IMR-90 (cell line): ENCODE data around the gene TRIO. TPM values are rescaled to one million over a fixed set of nuclear protein-coding genes. Genes with fewer than 3 reads are reported as not detected.

Experiments used
- ATAC-seq: fragments of 200-7000 bp; cut with Tn5 transposase; 2 replicates; pipeline ENCODE4 v1.9.1; 2020; ENCODE audit warnings: low read depth, mild to moderate bottlenecking, moderate library complexity
- BruUV-seq: library from RNA; stranded (reverse); fragments of 400-500 nt; replicated peaks from 2 replicates; lab custom pipeline; 2021; lab: Mats Ljungman, UMichigan
- CTCF ChIA-PET: fragments of 300-600 bp; formaldehyde crosslinking; extraction: SDS; loops from one replicate; lab custom pipeline; 2021; ENCODE audit warnings: antibody characterized with exemption; lab: Yijun Ruan, JAX
- POLR2A ChIA-PET: fragments of 300-600 bp; sonication (Branson Sonifier 250); formaldehyde crosslinking; loops from one replicate; lab custom pipeline; 2022; ENCODE audit warnings: antibody characterized with exemption; ENCODE audit not compliant: unreplicated experiment; lab: Charles Lee
- DNase-seq: peaks from one replicate; pipeline ENCODE4 v3.0.0; 2013
- H2AFZ ChIP-seq: replicated peaks from 2 replicates; pipeline ENCODE3; 2013; ENCODE audit warnings: low read length, mild to moderate bottlenecking; ENCODE audit not compliant: poor library complexity
- H2AK5ac ChIP-seq: 2 replicates; pipeline ENCODE4 v1.6.1; 2013; ENCODE audit warnings: low read depth, low read length, inconsistent platforms
- H2AK9ac ChIP-seq: replicated peaks from 2 replicates; pipeline ENCODE3; 2013; ENCODE audit warnings: mild to moderate bottlenecking, low read depth, low read length, moderate library complexity; ENCODE audit not compliant: poor library complexity
- H2BK120ac ChIP-seq: 2 replicates; pipeline ENCODE4 v1.6.1; 2013; ENCODE audit warnings: low read depth, low read length, inconsistent platforms
- H2BK15ac ChIP-seq: 3 replicates; pipeline ENCODE4 v1.6.1; 2013; ENCODE audit warnings: low read depth, low read length, inconsistent platforms
- H2BK20ac ChIP-seq: 2 replicates; pipeline ENCODE4 v1.6.1; 2013; ENCODE audit warnings: low read depth, mild to moderate bottlenecking, inconsistent platforms, low read length, moderate library complexity
- H2BK5ac ChIP-seq: 2 replicates; pipeline ENCODE4 v1.6.1; 2013; ENCODE audit warnings: mild to moderate bottlenecking, low read depth, low read length, inconsistent platforms; ENCODE audit not compliant: poor library complexity, severe bottlenecking
- H3K14ac ChIP-seq: replicated peaks from 2 replicates; pipeline ENCODE4 v1.6.1; 2013; ENCODE audit warnings: low read depth, low read length, inconsistent platforms
- H3K18ac ChIP-seq: 2 replicates; pipeline ENCODE4 v1.6.1; 2013; ENCODE audit warnings: low read depth, low read length, control low read depth
- H3K23ac ChIP-seq: 2 replicates; pipeline ENCODE4 v1.6.1; 2013; ENCODE audit warnings: low read depth, low read length, inconsistent platforms
- H3K27ac ChIP-seq: 2 replicates; pipeline ENCODE4 v1.5.1; 2013; ENCODE audit warnings: mild to moderate bottlenecking, control low read depth, low read length; ENCODE audit not compliant: insufficient read depth
- H3K27me3 ChIP-seq: 2 replicates; pipeline ENCODE4 v1.6.1; 2013; ENCODE audit warnings: low read length; ENCODE audit not compliant: control insufficient read depth, insufficient read depth
- H3K36me3 ChIP-seq: 2 replicates; pipeline ENCODE4 v1.6.1; 2013; ENCODE audit warnings: low read length, mixed read lengths; ENCODE audit not compliant: control insufficient read depth, insufficient read depth
- H3K4ac ChIP-seq: 2 replicates; pipeline ENCODE4 v1.6.1; 2013; ENCODE audit warnings: low read depth, low read length, inconsistent platforms
- H3K4me1 ChIP-seq: 2 replicates; pipeline ENCODE4 v1.6.1; 2013; ENCODE audit warnings: low read length, mixed read lengths; ENCODE audit not compliant: control insufficient read depth, insufficient read depth
- H3K4me2 ChIP-seq: 2 replicates; pipeline ENCODE4 v1.6.1; 2013; ENCODE audit warnings: low read depth, mild to moderate bottlenecking, control low read depth, low read length, moderate library complexity
- H3K4me3 ChIP-seq: 2 replicates; pipeline ENCODE4 v1.5.1; 2013; ENCODE audit warnings: low read depth, mild to moderate bottlenecking, control low read depth, low read length, moderate library complexity; ENCODE audit not compliant: insufficient read depth
- H3K56ac ChIP-seq: 2 replicates; pipeline ENCODE4 v1.6.1; 2013; ENCODE audit warnings: low read length, inconsistent platforms; ENCODE audit not compliant: insufficient read depth; ENCODE audit errors: extremely low read depth
- H3K79me1 ChIP-seq, 2 experiments: 2 replicates each; pipeline ENCODE4 v1.6.1; 2013; ENCODE audit warnings: low read length in 2 of 2, inconsistent platforms in 1 of 2, low read depth in 1 of 2
- H3K9ac ChIP-seq: 2 replicates; pipeline ENCODE4 v1.6.1; 2013; ENCODE audit warnings: low read depth, low read length, control low read depth
- H3K9me1 ChIP-seq: 2 replicates; pipeline ENCODE4 v1.6.1; 2013; ENCODE audit warnings: low read length, inconsistent platforms; ENCODE audit not compliant: insufficient read depth
- H3K9me3 ChIP-seq: 2 replicates; pipeline ENCODE4 v1.6.1; 2013; ENCODE audit warnings: low read length; ENCODE audit not compliant: control insufficient read depth, insufficient read depth
- H4K20me1 ChIP-seq: 2 replicates; pipeline ENCODE4 v1.6.1; 2013; ENCODE audit warnings: low read length, inconsistent platforms; ENCODE audit not compliant: insufficient read depth
- H4K5ac ChIP-seq: 2 replicates; pipeline ENCODE4 v1.6.1; 2013; ENCODE audit warnings: mild to moderate bottlenecking, low read depth, low read length, control low read depth
- H4K8ac ChIP-seq, 2 experiments: 2 replicates each; pipeline ENCODE4 v1.6.1; 2013; ENCODE audit warnings: low read depth in 2 of 2, low read length in 2 of 2, control low read depth in 1 of 2, inconsistent platforms in 1 of 2
- H4K91ac ChIP-seq: 2 replicates; pipeline ENCODE4 v1.6.1; 2013; ENCODE audit warnings: low read depth, low read length, inconsistent platforms; ENCODE audit not compliant: insufficient read depth
- BHLHE40 ChIP-seq: fragments of 150-350 bp; IDR thresholded peaks from 2 replicates; pipeline ENCODE4 v1.6.1; 2016; ENCODE audit warnings: mild to moderate bottlenecking, low read depth, low read length
- CEBPB ChIP-seq: IDR thresholded peaks from 2 replicates; pipeline ENCODE4 v1.6.1; 2012; ENCODE audit warnings: low read depth, low read length, improper control_type of control experiment
- CHD1 ChIP-seq: IDR thresholded peaks from 2 replicates; pipeline ENCODE4 v1.6.1; 2012; ENCODE audit warnings: low read depth, low read length, improper control_type of control experiment
- CTCF ChIP-seq: conservative IDR thresholded peaks from 2 replicates; pipeline ENCODE4 v1.5.1; 2012; ENCODE audit warnings: mild to moderate bottlenecking, low read depth, low read length, improper control_type of control experiment
- FOS ChIP-seq: fragments of 150-350 bp; IDR thresholded peaks from 2 replicates; pipeline ENCODE4 v1.6.1; 2016; ENCODE audit warnings: low read depth, low read length
- MAFK ChIP-seq: IDR thresholded peaks from 2 replicates; pipeline ENCODE4 v1.6.1; 2012; ENCODE audit warnings: low read depth, low read length, improper control_type of control experiment
- MAZ ChIP-seq: IDR thresholded peaks from 2 replicates; pipeline ENCODE4 v1.6.1; 2012; ENCODE audit warnings: low read depth, mild to moderate bottlenecking, low read length, improper control_type of control experiment, moderate library complexity, borderline replicate concordance
- MXI1 ChIP-seq: IDR thresholded peaks from 2 replicates; pipeline ENCODE4 v1.6.1; 2012; ENCODE audit warnings: low read depth, mild to moderate bottlenecking, low read length, moderate library complexity, borderline replicate concordance
- NFE2L2 ChIP-seq: fragments of 150-350 bp; IDR thresholded peaks from 2 replicates; pipeline ENCODE4 v1.6.1; 2016; ENCODE audit warnings: low read depth, mild to moderate bottlenecking, low read length
- POLR2A ChIP-seq: IDR thresholded peaks from 2 replicates; pipeline ENCODE4 v1.6.1; 2012; ENCODE audit warnings: mild to moderate bottlenecking, low read depth, low read length
- RAD21 ChIP-seq: IDR thresholded peaks from 2 replicates; pipeline ENCODE4 v1.6.1; 2012; ENCODE audit warnings: low read length, improper control_type of control experiment
- RCOR1 ChIP-seq: IDR thresholded peaks from 2 replicates; pipeline ENCODE4 v1.6.1; 2012; ENCODE audit warnings: mild to moderate bottlenecking, low read length, improper control_type of control experiment; ENCODE audit not compliant: insufficient replicate concordance
- RFX5 ChIP-seq: IDR thresholded peaks from 2 replicates; pipeline ENCODE4 v1.8.0; 2012; ENCODE audit warnings: low read depth, mild to moderate bottlenecking, low read length, moderate library complexity
- SMC3 ChIP-seq: fragments of 150-350 bp; IDR thresholded peaks from 2 replicates; pipeline ENCODE4 v1.6.1; 2016; ENCODE audit warnings: low read depth, mild to moderate bottlenecking, antibody characterized with exemption, low read length, moderate library complexity
- USF2 ChIP-seq: fragments of 150-350 bp; IDR thresholded peaks from 2 replicates; pipeline ENCODE4 v1.6.1; 2017; ENCODE audit warnings: mild to moderate bottlenecking, antibody characterized with exemption, low read length, low read depth
- WGBS, 2 experiments: methylation state at CpG; one replicate each; pipeline versions ENCODE4 v1.1.5 to v1.1.7; 2013; ENCODE audit warnings: missing lambda C conversion rate in 2 of 2; ENCODE audit not compliant: insufficient read length in 1 of 2; ENCODE audit errors: extremely low coverage in 2 of 2; 5-methylcytosine and 5-hydroxymethylcytosine counted together
- dilution Hi-C: fragments of 300-500 bp; cut with HindIII; formaldehyde crosslinking; loops from one replicate; pipeline ENCODE4 v1.14.3; 2018; ENCODE audit warnings: low sequenced_read_pairs; ENCODE audit not compliant: unreplicated experiment
- in situ Hi-C: fragments of 300-500 bp; cut with MboI; formaldehyde crosslinking; loops from 3 replicates; pipeline ENCODE4 v1.14.3; 2019; ENCODE audit warnings: low sequenced_read_pairs, inconsistent platforms, mixed read lengths
- intact Hi-C: fragments of 100-400 bp; cut with micrococcal nuclease; formaldehyde crosslinking; loops from 2 replicates; pipeline ENCODE4 v1.10.0; 2022
- polyA plus RNA-seq, 3 experiments: library from polyadenylated mRNA; depleted of rRNA; stranded (reverse); fragments of >200 nt; gene quantifications; 2 replicates each; pipeline ENCODE4 v1.2.3, GENCODE V29; 2012; ENCODE audit warnings: low replicate concordance in 1 of 3
- total RNA-seq: library from RNA; depleted of rRNA; stranded (reverse); fragments of >200 nt; gene quantifications from 2 replicates; pipeline ENCODE4 v1.2.3, GENCODE V29; 2012
- TF ChIP-seq, protein P1 (sequence below): fragments of 150-350 bp; IDR thresholded peaks from 2 replicates; pipeline ENCODE4 v1.6.1; 2016; ENCODE audit warnings: low read depth, mild to moderate bottlenecking, low read length, moderate library complexity, borderline replicate concordance

The TRIO gene
- total and polyA plus RNA-seq, 2 of the 4 experiments (the other 2 are of a cell fraction), result 206 to 522 TPM

GRCh38 chr5:14125262-14125661 is 17.9 kb upstream of the TRIO start:
- in situ Hi-C loops, result no loop called here
- POLR2A ChIA-PET, result no interaction called here
- Histone ChIP-seq H3K27me3 (peaks cover 9% of the 10 kb centered on the region; the same call in 1 of the 2 replicates), H3K18ac (no peak overlapping the region), H2BK120ac (no peak overlapping the region), H3K79me1 (no peaks in the 10 kb centered on the region), H2BK15ac (no peak overlapping the region), H4K8ac (no peak overlapping the region), H3K36me3 (no peaks in the 10 kb centered on the region), H3K4me3 (no peak overlapping the region), H2AK5ac (no peak overlapping the region), H3K56ac (no peak overlapping the region), H2BK5ac (no peak overlapping the region), H3K9me1 (no peaks in the 10 kb centered on the region), H3K4ac (no peak overlapping the region), H4K5ac (no peak overlapping the region), H2BK20ac (no peak overlapping the region), H3K14ac (no peak overlapping the region), H2AK9ac (no peak overlapping the region), H3K4me2 (no peak overlapping the region), H3K9ac (no peak overlapping the region), H4K91ac (no peak overlapping the region), H4K20me1 (no peaks in the 10 kb centered on the region), H2AFZ (no peak overlapping the region), H3K27ac (no peak overlapping the region), H3K23ac (no peak overlapping the region), H3K9me3 (no peaks in the 10 kb centered on the region), H3K4me1 (no peaks in the 10 kb centered on the region)
- intact Hi-C loops, result no loop called here
- ATAC-seq (no peak), DNase-seq (no peak)
- no CpG with 5 or more reads among the region's 1 CpG for WGBS, 2 experiments
- CTCF ChIA-PET, result no interaction called here
- no TSS peak for BruUV-seq
- dilution Hi-C loops, result no loop called here
- no peak for TF ChIP-seq CTCF
- TF ChIP-seq BHLHE40, result no peak
- no peak for TF ChIP-seq RCOR1
- no peak for TF ChIP-seq CHD1
- no peak for TF ChIP-seq RFX5
- no peak for TF ChIP-seq CEBPB
- no peak for TF ChIP-seq RAD21
- no peak for TF ChIP-seq MAZ
- no peak for TF ChIP-seq SMC3
- no peak for TF ChIP-seq MAFK
- TF ChIP-seq USF2, result no peak
- TF ChIP-seq, protein P1, sequence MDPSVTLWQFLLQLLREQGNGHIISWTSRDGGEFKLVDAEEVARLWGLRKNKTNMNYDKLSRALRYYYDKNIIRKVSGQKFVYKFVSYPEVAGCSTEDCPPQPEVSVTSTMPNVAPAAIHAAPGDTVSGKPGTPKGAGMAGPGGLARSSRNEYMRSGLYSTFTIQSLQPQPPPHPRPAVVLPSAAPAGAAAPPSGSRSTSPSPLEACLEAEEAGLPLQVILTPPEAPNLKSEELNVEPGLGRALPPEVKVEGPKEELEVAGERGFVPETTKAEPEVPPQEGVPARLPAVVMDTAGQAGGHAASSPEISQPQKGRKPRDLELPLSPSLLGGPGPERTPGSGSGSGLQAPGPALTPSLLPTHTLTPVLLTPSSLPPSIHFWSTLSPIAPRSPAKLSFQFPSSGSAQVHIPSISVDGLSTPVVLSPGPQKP, result no peak
- no peak for TF ChIP-seq POLR2A
- no peak for TF ChIP-seq NFE2L2
- TF ChIP-seq FOS, result no peak
- no peak for TF ChIP-seq MXI1
